Panc1 (cell line): Measurements from ENCODE around the gene PLIN4. TPM values are rescaled to one million over a fixed set of nuclear protein-coding genes. Genes with fewer than 3 reads are reported as not detected.

Experiments
- ATAC-seq: fragments of 200-7000 bp; cut with Tn5 transposase; 2 replicates; pipeline ENCODE4 v1.9.1; 2020; ENCODE audit warnings: mild to moderate bottlenecking, moderate library complexity
- BruUV-seq: library from RNA; stranded (reverse); fragments of 400-500 nt; replicated peaks from 2 replicates; lab custom pipeline; 2021; lab: Mats Ljungman, UMichigan
- CTCF ChIA-PET: fragments of 300-600 bp; sonication (Branson Sonifier 250); formaldehyde crosslinking; loops from one replicate; lab custom pipeline; 2022; ENCODE audit warnings: antibody characterized with exemption; lab: Charles Lee
- POLR2A ChIA-PET: fragments of 300-600 bp; sonication (Branson Sonifier 250); formaldehyde crosslinking; loops from one replicate; lab custom pipeline; 2022; ENCODE audit warnings: antibody characterized with exemption; lab: Charles Lee
- DNase-seq: peaks from one replicate; pipeline ENCODE4 v3.0.0-alpha.2; 2010; ENCODE audit warnings: low read depth, low spot score
- H3K27ac ChIP-seq: 2 replicates; pipeline ENCODE4 v1.5.1; 2011; ENCODE audit warnings: mild to moderate bottlenecking, low read length, inconsistent platforms
- H3K27me3 ChIP-seq: fragments of 200-500 bp; sonication (Bioruptor generic); 2 replicates; pipeline ENCODE4 v1.6.0; 2014; ENCODE audit warnings: low read length, inconsistent platforms; ENCODE audit not compliant: control insufficient read depth, insufficient read depth
- H3K36me3 ChIP-seq: fragments of 200-500 bp; sonication (Bioruptor generic); 2 replicates; pipeline ENCODE4 v1.5.1; 2014; ENCODE audit warnings: inconsistent platforms, mild to moderate bottlenecking, low read length, moderate library complexity; ENCODE audit not compliant: control insufficient read depth, insufficient read depth
- H3K4me1 ChIP-seq: 2 replicates; pipeline ENCODE4 v1.5.1; 2011; ENCODE audit warnings: inconsistent platforms, mild to moderate bottlenecking, low read length, moderate library complexity; ENCODE audit not compliant: control insufficient read depth, insufficient read depth
- H3K4me3 ChIP-seq, 2 experiments: 2 replicates each; pipeline ENCODE4 v1.5.1; 2011 to 2012; ENCODE audit warnings: low read depth in 2 of 2, low read length in 2 of 2, mild to moderate bottlenecking in 2 of 2, inconsistent platforms in 1 of 2, moderate library complexity in 1 of 2
- H3K9me3 ChIP-seq: fragments of 200-500 bp; sonication (Bioruptor generic); 2 replicates; pipeline ENCODE4 v1.5.1; 2014; ENCODE audit warnings: low read depth, mild to moderate bottlenecking, inconsistent platforms, low read length, moderate library complexity; ENCODE audit not compliant: control insufficient read depth, insufficient read depth
- CTCF ChIP-seq: fragments of 450-650 bp; IDR thresholded peaks from 2 replicates; pipeline ENCODE4 v1.5.1; 2017; ENCODE audit warnings: mild to moderate bottlenecking
- SIN3A ChIP-seq: IDR thresholded peaks from 2 replicates; pipeline ENCODE4 v1.6.1; 2012; ENCODE audit warnings: low read depth, mild to moderate bottlenecking, low read length, moderate library complexity, borderline replicate concordance; ENCODE audit not compliant: insufficient read depth
- in situ Hi-C: cut with HindIII; loops from 2 replicates; pipeline ENCODE4 v1.10.0; 2016; ENCODE audit warnings: low sequenced_read_pairs, low pct_unique_long_range_greater_than_20kb
- intact Hi-C: fragments of 100-400 bp; cut with micrococcal nuclease; formaldehyde crosslinking; loops from one replicate; pipeline ENCODE4 v1.10.0; 2022; ENCODE audit not compliant: unreplicated experiment
- total RNA-seq: library from RNA; stranded (reverse); gene quantifications from one replicate; pipeline ENCODE4 v1.2.1, GENCODE V29; 2021; ENCODE audit not compliant: unreplicated experiment
- TF ChIP-seq, protein P1 (sequence below), 2 experiments: IDR thresholded peaks; 2 replicates each; pipeline ENCODE4 v1.6.1; 2011 to 2012; ENCODE audit warnings: low read depth in 2 of 2, control low read depth in 1 of 2, low read length in 1 of 2, mild to moderate bottlenecking in 1 of 2, moderate library complexity in 1 of 2; ENCODE audit not compliant: insufficient read depth in 1 of 2

The PLIN4 gene
- total RNA-seq, 1 experiment from 2014 or later: 10.2 TPM

DNA sequence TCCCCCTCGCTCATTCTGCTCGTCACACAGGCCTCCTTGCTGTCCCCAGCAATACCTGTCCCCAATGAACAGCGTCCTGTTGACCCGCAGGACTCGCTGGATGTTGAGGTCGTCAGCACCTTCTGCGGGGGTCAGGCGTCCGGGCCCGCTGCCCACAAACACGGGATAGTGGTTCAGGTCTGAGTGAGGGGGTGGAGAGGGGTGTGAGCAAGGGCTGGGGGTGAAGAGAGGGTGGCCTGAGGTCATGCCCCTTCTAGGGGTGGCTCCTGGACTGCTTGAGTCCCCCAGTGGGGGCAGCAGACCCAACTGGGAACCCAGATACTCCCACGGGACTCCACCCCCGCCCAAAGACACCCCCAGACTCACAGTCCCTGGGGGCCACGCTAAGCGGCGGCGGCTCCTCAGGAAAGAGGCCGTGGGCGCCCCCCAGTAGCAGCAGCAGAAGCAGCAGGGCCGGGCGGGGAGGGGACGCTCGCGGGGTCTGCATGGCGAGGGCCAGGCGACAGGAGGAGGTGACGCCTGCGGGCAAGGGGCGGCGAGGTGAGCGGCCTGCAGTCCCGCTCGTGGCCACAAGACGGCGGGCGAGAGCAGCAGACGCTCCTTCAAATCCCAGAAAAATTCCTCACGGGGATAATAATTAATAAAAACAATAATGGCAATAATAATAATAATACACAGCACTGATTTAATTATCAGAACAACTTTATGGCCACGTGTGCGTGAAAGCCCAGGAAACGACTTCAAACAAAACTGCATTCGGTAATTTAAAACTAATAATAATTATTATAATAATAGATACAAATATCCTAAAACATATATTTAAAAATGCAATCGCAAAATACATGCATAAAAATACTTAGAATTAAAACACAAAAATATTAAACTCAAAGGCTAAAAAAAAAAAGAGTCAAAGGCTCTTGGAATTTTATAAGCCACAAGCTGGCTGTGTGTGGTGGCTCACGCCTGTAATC, 40.0 kb upstream of the PLIN4 start:
- Histone ChIP-seq H3K27me3 (no peaks in the 10 kb centered on the region), H3K36me3 (no peaks in the 10 kb centered on the region), H3K9me3 (no peaks in the 10 kb centered on the region), H3K4me3 (no peak overlapping the region), H3K4me1 (no peaks in the 10 kb centered on the region; the same call in 1 of the 2 replicates), H3K27ac (no peak overlapping the region)
- POLR2A ChIA-PET: no interaction called here
- DNase-seq (no peak), ATAC-seq (no peak)
- BruUV-seq: no TSS peak
- CTCF ChIA-PET: interaction anchor here (0.7 kb wide), 1 partner anchor 62 kb away, joined by 5 read pairs; no protein-coding TSS in a partner anchor
- in situ Hi-C loops: no loop called here
- TF ChIP-seq, protein P1, sequence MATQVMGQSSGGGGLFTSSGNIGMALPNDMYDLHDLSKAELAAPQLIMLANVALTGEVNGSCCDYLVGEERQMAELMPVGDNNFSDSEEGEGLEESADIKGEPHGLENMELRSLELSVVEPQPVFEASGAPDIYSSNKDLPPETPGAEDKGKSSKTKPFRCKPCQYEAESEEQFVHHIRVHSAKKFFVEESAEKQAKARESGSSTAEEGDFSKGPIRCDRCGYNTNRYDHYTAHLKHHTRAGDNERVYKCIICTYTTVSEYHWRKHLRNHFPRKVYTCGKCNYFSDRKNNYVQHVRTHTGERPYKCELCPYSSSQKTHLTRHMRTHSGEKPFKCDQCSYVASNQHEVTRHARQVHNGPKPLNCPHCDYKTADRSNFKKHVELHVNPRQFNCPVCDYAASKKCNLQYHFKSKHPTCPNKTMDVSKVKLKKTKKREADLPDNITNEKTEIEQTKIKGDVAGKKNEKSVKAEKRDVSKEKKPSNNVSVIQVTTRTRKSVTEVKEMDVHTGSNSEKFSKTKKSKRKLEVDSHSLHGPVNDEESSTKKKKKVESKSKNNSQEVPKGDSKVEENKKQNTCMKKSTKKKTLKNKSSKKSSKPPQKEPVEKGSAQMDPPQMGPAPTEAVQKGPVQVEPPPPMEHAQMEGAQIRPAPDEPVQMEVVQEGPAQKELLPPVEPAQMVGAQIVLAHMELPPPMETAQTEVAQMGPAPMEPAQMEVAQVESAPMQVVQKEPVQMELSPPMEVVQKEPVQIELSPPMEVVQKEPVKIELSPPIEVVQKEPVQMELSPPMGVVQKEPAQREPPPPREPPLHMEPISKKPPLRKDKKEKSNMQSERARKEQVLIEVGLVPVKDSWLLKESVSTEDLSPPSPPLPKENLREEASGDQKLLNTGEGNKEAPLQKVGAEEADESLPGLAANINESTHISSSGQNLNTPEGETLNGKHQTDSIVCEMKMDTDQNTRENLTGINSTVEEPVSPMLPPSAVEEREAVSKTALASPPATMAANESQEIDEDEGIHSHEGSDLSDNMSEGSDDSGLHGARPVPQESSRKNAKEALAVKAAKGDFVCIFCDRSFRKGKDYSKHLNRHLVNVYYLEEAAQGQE (IDR thresholded peaks at IDR 0.05; ENCODE audit: insufficient read depth in 1 of 2, low read depth in 2 of 2, low read length in 1 of 2): no peak
- TF ChIP-seq CTCF: peak; percentile 96
- intact Hi-C loops: no loop called here

DNA sequence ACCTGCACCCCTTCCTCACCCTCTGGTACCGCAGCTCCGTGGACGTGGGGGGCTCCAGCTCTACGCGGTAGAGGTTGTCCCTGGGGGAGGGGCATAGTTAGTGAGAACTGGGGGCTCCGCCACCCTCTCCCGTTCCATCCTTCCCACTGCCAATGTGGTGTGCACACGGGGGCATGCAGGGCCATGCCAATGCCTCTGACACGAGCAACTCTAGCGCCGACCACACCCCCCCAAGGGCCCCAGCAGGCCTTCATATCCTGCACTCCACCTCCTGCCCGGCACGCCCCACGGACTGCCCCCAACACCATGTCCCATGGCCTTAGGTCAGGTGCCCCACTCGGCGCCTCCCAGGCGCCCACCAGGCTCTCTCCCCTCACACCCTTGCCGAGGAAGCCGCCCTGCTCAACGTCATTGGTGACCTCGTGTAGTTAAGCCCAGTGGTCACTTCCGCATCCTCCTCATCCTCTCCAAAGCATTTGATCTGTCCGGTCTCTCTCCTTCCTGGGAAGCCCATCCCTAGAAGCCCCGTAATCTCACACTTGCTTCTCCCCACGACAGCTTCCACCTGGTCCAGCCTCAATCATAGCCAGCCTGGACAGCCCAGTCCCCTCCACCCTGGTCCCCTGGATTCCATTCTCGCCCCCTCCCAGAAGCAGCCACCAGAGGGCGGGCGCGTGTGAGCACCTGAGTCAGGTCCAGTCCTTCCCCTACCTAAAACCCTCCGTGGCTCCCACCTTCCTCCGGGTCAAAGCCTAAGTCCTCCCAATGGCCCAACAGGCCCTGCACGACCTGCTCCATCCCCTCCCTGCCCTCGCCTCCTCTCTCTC, 39.1 kb upstream of the PLIN4 start:
- intact Hi-C loops: no loop called here
- CTCF ChIA-PET: interaction anchor here (0.8 to 1.0 kb wide), 2 partner anchors 14 to 32 kb away, joined by 3 read pairs; no protein-coding TSS in a partner anchor
- Histone ChIP-seq H3K4me1 (no peaks in the 10 kb centered on the region; the same call in 1 of the 2 replicates), H3K9me3 (no peaks in the 10 kb centered on the region), H3K27ac (no peak overlapping the region), H3K4me3 (no peak overlapping the region), H3K27me3 (no peaks in the 10 kb centered on the region), H3K36me3 (no peaks in the 10 kb centered on the region)
- POLR2A ChIA-PET: no interaction called here
- ATAC-seq: peak; percentile 58
- DNase-seq: no peak
- TF ChIP-seq CTCF (no peak), SIN3A (no peak)
- TF ChIP-seq, protein P1 (IDR thresholded peaks at IDR 0.05; ENCODE audit: insufficient read depth in 1 of 2, low read depth in 2 of 2, low read length in 1 of 2): no peak
- in situ Hi-C loops: no loop called here
- BruUV-seq: no TSS peak
